GM18861 (cell line): ENCODE measurements around the gene CPLX1.

Source experiments
- ATAC-seq: cut with Tn5 transposase; IDR thresholded peaks from one replicate; pipeline ENCODE4 v1.9.1; 2021; ENCODE audit not compliant: unreplicated experiment

The CPLX1 gene

GRCh38 chr4:833731-834367, 7.9 kb upstream of the CPLX1 start:
- ATAC-seq, result no peak

DNA sequence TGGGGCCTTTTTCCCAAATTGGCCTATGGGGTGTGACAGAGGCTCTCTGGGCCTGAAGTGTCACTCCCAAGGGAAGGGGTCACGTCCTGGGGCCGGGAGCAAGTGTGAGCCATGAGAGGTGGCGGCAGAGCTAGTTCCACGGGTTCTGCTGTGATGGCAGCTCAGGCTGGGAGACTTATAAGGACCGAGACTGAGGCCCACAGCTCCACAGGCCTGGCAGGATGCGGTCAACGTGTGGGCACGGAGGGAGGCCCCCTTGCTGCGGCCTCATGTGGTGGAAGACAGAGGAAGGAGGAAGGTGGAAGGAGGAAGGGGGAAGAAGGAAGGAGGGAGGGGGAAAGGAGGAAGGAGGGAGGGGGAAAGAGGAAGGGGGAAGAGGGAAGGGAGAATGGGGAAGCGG, 7.2 kb upstream of the CPLX1 start:
- ATAC-seq, result no peak

GRCh38 chr4:832536-832935, 6.6 kb upstream of the CPLX1 start:
- no peak for ATAC-seq

DNA sequence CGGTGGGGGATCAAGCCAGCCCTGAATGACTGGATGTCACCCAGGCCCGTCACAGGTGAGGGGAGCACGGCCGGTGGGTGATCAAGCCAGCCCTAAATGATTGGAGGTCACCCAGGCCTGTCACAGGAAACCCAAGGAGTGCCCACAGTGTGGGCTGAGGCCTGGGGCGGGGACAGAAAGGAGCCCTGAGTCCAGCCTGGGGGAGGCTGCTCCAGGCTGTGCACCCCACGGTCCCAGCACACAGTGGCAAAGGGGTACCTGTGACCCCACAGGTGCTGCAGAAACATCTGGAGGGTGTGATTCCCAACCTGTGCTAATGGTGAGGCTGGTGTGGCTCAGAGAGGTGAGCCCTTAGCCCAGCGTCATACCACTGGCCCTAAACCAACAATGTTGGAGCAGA, 6.2 kb upstream of the CPLX1 start:
- no peak for ATAC-seq

- ATAC-seq, result no peak
Observed at GRCh38 chr4:831483-831805, 5.5 kb upstream of the CPLX1 start.

DNA sequence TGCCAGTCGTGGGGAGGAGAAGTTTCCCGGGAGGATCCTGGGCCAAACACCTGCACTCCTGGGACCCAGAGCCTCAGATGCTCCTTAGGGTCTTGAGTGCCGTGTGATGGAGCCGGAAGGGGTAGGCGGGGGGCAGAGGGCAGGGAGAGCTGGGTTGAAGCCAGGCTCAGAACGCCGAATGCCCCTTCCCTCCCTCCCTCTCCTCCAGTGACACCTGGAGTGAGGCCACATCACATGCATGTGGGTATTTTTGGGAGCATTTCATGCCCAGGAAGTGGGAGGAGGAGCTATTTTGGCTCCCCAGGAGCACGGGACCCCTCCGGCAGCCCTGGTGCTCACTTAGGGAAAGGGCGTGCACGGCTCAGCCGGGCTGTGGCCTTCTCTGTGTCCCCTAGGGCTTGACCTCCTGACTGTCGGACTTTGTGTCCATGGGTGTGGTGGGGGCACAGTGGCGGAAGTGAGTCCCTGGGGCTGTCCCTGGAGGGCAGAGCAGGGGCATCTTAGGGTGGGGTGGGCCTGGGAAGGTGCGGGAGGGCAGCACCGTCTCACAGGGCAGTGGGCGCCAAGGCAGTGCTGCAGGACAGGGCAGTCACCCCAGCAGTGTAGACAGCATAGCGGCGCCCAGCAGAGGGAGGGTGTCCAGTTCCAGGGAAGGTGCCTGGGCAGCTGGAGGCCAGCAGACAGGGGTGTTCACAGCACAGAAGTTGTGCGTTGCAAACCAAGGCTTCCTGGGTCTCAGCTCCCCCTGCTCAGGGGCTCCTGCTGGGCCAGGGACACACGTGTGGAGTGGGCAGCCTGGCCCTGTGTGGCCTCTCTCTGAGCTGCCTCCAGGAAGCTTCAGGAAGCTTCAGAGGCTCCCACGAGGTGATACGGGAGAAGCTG, 4.9 kb upstream of the CPLX1 start:
- no peak for ATAC-seq

DNA sequence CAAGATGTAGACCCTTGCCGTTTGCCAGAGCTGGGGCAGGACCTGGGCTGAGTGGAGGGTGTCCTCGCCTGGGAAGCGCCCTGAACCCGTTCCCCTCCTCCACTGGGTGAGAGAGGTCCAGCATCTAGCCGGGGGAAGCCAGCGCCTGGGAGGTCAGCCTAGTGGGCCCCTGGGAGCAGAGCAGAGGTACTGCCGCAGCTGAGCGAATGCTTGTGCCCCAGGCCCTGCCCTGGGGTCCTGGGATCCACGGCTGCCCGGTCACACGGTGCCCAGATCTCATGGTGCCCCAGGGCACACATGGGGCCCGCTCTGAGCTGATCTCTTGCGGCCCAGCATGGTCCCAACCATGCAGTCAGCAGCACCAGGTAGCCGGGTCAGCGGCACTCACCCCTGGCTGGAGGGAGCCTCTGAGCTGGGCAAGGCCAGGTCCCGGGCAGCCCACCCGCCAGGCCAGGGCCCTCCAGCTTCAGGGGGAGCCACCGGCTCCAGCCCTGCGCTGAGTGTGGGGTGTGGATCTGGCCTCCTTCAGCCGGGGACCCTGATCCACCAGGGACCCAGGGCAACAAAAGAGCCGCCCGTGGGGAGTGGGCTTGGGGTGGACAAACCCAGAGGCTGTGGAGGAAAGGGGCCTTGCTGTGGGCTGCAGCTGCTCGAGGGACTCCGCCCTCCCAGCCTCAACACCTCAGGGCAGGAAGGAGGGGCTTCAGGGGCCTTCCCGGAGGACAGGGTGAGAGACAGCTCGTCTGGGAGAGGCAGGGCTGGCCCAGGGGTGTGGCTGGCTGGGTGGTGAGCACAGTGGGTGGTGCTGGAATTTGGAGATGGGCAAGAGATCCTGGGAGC, 4.1 kb upstream of the CPLX1 start:
- no peak for ATAC-seq

- no peak for ATAC-seq
Observed at GRCh38 chr4:829291-829690, 3.4 kb upstream of the CPLX1 start.

DNA sequence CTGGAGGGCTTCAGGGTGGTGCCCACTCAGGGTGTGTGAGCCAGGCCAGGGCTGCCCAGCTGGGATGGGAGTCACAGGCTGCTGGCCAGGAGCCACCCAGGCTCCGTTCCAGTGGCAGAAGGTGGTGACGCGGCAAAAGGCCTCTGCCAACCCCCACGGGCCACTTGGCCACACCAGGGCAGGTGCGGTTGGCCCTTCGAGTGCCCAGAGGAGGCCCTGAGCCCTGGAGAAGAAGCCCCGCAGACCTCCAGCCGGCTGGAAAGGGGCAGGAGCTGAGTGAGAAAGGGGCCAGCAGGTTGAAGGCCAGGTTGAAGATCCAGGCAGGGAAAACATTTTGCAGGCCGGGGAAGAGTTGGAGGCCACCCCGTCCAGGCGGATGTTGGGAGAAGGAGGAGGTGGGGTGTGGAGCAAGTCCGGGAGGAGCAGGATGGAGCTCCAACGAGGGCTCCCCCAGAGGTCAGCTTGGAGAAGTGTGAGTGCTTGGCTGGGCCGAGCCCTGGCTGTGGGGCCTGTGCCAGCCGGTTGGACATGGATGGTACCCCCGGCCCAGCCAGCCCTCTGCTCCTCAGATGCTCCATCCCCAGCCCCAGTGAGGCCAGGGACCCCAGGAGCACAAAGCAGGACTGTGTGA, 2.8 kb upstream of the CPLX1 start:
- no peak for ATAC-seq

- no peak for ATAC-seq
Observed at GRCh38 chr4:827209-828081, 1.5 kb upstream of the CPLX1 start.

DNA sequence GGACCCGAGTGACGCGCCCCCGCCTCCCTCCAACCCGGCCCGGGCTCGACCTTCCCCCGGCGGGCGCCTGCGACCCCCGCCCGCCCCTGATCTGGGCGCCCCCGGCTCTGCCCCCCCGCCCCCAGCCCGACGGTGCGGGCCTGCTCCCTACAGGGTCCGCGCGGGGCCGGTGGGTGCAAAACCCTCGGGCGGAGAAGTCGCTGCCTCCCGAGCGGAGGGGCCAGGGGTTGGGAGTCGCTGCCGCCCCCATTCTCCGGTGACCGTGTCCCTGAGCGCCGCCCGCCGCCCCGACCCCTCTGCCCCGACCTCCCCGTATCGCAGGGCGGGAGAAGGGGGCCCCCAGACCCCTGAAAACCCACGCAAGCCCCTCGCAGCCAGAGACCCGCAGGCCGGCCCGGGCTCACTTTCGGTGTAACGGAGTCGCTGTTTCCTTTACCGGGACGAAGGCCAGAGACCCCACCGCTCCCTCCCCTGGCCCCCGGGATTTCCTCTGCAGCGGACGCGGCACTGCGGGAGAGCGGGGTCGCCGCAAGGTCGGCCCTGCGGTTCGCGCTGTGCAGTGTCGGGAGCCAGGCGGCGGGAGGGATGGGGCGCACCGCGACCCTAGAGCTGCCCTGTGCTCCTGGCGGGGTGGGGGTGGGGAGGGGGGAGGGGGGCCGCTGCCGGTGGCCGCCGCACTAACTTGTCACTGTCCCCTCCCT, 729 bp upstream of the CPLX1 start:
- ATAC-seq, result no peak

GRCh38 chr4:825063-825970, 612 bp downstream of the CPLX1 start:
- ATAC-seq, result no peak

GRCh38 chr4:824461-825062, 1.4 kb downstream of the CPLX1 start:
- ATAC-seq, result no peak

GRCh38 chr4:823761-824460, 2.0 kb downstream of the CPLX1 start:
- ATAC-seq, result no peak

DNA sequence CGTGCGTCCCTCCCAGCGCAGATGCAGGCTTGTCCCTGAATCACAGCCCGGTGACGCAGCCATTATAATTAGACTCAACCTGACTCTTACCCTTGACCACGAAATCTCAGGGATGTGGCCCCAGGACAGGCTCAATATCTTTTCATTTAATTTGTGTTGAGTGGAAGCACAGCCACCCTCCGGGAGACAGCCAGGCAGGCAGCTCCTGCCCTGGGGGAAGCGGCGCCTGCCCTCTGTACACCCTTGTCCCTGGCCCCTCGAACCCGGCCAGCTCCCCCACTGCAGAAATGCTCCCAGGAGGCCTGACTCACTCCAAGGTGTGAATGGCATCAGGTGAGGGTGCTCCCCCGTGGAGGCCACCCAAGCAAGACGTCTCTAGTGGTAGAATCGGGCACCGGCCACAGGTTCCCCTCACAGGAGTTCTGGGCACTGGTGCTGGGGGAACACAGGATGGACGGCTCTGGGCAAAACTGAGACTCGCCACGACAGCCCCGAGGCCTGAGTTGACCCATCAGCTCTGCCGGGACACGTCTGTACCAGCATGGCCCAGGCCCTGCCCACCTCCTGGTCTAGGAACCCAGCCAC, 2.7 kb downstream of the CPLX1 start:
- ATAC-seq, result no peak

- no peak for ATAC-seq
Observed at GRCh38 chr4:822361-823175, 3.4 kb downstream of the CPLX1 start.

GRCh38 chr4:821631-822030, 4.3 kb downstream of the CPLX1 start:
- no peak for ATAC-seq
